ENCODE results near the gene GUCY1B1. TPM values are rescaled to one million over a fixed set of nuclear protein-coding genes. Genes with fewer than 3 reads are reported as not detected.

The GUCY1B1 gene
- total and polyA plus RNA-seq, 9 of the 15 experiments (the other 6 are each of a cell fraction or from before 2014, with no cell fraction given) = not detected

DNA sequence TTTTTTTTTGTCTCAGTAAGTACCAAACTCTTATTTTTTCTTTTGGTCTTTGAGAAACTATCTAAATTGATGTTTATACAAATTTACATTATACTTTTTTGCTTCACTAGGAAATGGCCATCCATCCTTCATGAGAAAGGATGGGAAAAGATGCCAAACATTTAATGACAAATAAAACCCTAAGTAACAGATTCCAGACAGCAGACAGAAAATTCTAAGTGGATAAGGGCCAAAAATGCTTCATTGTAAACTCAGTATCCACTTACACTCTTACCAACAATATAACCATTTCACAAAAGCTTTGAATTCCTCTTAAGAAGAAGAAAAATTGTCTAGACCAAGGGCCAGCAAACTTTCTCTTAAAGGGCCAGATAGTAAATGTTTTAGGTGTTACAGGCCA, 3.5 kb downstream of the GUCY1B1 start:
- no peak overlapping the region for H3K4me3 ChIP-seq
- 0 out of 5 replicates have a peak, but pooled peaks cover 0 to 3% of the 10 kb centered on the region in 2 experiments for H3K4me1 ChIP-seq (replicated peaks in 1 of 2; ENCODE audit: control insufficient read depth in 2 of 2, insufficient read depth in 2 of 2, low read length in 2 of 2)
- H3K9me1 ChIP-seq (ENCODE audit: control insufficient read depth, insufficient read depth, low read length) = no peaks in the 10 kb centered on the region
- no peak for DNase-seq (ENCODE audit: extremely low read depth in 1 of 4, low spot score in 3 of 4)
- H3K4me2 ChIP-seq (ENCODE audit: insufficient read depth, low read length) = no peak overlapping the region
- in situ Hi-C loops (cut with MboI) (no loop called here), intact Hi-C loops (cut with micrococcal nuclease) (no loop called here)
- no peak overlapping the region for H3K27ac ChIP-seq (ENCODE audit: extremely low read depth, low read depth, low read length)
- H3K9ac ChIP-seq (ENCODE audit: insufficient read depth in 1 of 2, low read depth in 2 of 2, low read length in 2 of 2) = no peak overlapping the region
- no peaks in the 10 kb centered on the region for H4K20me1 ChIP-seq (replicated peaks; ENCODE audit: control insufficient read depth, insufficient read depth, low read length)
- no peaks in the 10 kb centered on the region for H3K9me3 ChIP-seq (replicated peaks; ENCODE audit: control insufficient read depth, insufficient read depth, low read depth, low read length)
- no peaks in the 10 kb centered on the region for H3K36me3 ChIP-seq (ENCODE audit: control insufficient read depth, insufficient read depth, low read length)
- H3K79me2 ChIP-seq (ENCODE audit: control insufficient read depth, insufficient read depth, low read length) = no peaks in the 10 kb centered on the region
- no peak for ATAC-seq
- no TSS peak for BruUV-seq (replicated peaks)
- ChIA-PET POLR2A (no interaction called here), CTCF (ENCODE audit: low intra/inter-chr PET ratio) (no interaction called here)
- H2AFZ ChIP-seq (ENCODE audit: low read depth, low read length) = no peak overlapping the region
- FAIRE-seq = no peak
- no peaks in the 10 kb centered on the region for H3K27me3 ChIP-seq (ENCODE audit: control insufficient read depth in 2 of 2, insufficient read depth in 2 of 2, low read length in 2 of 2)
- no peak for TF ChIP-seq KDM2B (CRISPR knock-in tag; IDR thresholded peaks at IDR 0.05)
- no peak for TF ChIP-seq ZBTB11 (CRISPR knock-in tag; IDR thresholded peaks at IDR 0.05)
- TF ChIP-seq, protein P1, sequence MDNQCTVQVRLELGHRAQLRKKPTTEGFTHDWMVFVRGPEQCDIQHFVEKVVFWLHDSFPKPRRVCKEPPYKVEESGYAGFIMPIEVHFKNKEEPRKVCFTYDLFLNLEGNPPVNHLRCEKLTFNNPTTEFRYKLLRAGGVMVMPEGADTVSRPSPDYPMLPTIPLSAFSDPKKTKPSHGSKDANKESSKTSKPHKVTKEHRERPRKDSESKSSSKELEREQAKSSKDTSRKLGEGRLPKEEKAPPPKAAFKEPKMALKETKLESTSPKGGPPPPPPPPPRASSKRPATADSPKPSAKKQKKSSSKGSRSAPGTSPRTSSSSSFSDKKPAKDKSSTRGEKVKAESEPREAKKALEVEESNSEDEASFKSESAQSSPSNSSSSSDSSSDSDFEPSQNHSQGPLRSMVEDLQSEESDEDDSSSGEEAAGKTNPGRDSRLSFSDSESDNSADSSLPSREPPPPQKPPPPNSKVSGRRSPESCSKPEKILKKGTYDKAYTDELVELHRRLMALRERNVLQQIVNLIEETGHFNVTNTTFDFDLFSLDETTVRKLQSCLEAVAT (IDR thresholded peaks at IDR 0.05) = no peak
- no peak for TF ChIP-seq CHAMP1 (IDR thresholded peaks at IDR 0.05)
- no peak for TF ChIP-seq NFIX (CRISPR knock-in tag; IDR thresholded peaks at IDR 0.05; ENCODE audit: low read depth)
- no peak for TF ChIP-seq TCF3 (CRISPR knock-in tag; IDR thresholded peaks at IDR 0.05)
- no peak for TF ChIP-seq HMGN3 (IDR thresholded peaks at IDR 0.05; ENCODE audit: borderline replicate concordance, extremely low read depth, insufficient read length, low read depth, low read length)
- TF ChIP-seq ZNF174 (CRISPR knock-in tag; IDR thresholded peaks at IDR 0.05) = no peak
- TF ChIP-seq RCOR1 (IDR thresholded peaks at IDR 0.05; ENCODE audit: borderline replicate concordance in 1 of 2, low read depth in 2 of 2, low read length in 2 of 2) = no peak
- no peak for TF ChIP-seq MAFG (tag; conservative IDR thresholded peaks at IDR 0.05)
- TF ChIP-seq CBFA2T2 (conservative IDR thresholded peaks at IDR 0.05) = no peak
- TF ChIP-seq ZNF175 (CRISPR knock-in tag; IDR thresholded peaks at IDR 0.05; ENCODE audit: low read depth) = no peak
- TF ChIP-seq ZBTB49 (CRISPR knock-in tag; IDR thresholded peaks at IDR 0.05; ENCODE audit: borderline replicate concordance) = no peak
